Left forelimb (tissue), 1 donor: ENCODE results near the gene KRT4.
"Not testable (repeated sequence)": the region's sequence is repeated elsewhere in the genome, so short reads cannot be mapped to it uniquely, and the experiment has no call there.

Experiments
- DNase-seq: peaks from one replicate; pipeline ENCODE4 v3.0.0-alpha.2; 2018; ENCODE audit warnings: low spot score

KRT4 gene

GRCh38 chr12:52807544-52808470 is 6.1 kb downstream of the KRT4 start:
- no peak for DNase-seq

- DNase-seq = no peak
Measured at GRCh38 chr12:52806821-52807543, 6.9 kb downstream of the KRT4 start.

- no peak for DNase-seq
Measured at GRCh38 chr12:52806169-52806811, 7.6 kb downstream of the KRT4 start.

- DNase-seq = no peak
Measured at GRCh38 chr12:52805739-52806138, 8.2 kb downstream of the KRT4 start.

DNA sequence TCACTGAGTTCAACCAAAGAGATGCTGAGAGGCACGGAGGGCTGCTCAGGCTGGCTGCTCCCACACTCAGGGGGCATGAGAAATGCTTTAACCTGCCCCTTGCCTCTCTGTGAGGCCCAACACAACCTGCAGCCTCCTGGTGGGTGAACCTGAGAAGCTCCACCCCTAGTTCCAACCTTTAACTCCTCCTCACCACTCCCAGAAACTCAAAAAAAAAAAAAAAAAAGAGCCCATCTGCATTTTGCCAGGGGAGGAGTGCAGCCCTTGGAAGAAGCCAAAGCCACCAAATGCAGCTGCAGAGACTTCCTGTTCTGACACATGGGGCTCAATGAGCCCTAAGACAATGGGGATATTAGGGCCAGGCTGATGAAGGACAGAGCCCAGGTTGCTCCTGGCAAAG is 8.9 kb downstream of the KRT4 start:
- DNase-seq = no peak

DNA sequence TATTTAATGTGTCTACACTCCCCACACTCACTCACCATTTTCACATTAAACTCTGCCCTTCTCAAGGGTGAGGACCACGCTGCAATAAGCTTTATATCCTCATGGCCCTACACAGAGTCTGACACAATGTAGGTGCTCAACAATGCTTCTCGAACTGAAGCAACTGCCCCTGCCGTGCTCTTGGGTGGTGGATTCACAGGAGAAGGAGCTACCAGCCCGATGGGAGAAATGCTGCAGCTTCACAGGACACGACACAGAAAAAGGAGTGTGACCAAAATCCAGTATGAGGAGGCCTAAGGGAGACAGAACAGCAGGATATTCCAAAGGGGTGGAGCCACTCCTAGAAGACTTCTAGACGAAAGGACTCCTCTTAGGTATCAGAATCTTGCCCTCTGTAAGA is 11.5 kb downstream of the KRT4 start:
- no peak for DNase-seq

- DNase-seq = no peak
Measured at GRCh38 chr12:52801773-52802172, 12.1 kb downstream of the KRT4 start.

DNA sequence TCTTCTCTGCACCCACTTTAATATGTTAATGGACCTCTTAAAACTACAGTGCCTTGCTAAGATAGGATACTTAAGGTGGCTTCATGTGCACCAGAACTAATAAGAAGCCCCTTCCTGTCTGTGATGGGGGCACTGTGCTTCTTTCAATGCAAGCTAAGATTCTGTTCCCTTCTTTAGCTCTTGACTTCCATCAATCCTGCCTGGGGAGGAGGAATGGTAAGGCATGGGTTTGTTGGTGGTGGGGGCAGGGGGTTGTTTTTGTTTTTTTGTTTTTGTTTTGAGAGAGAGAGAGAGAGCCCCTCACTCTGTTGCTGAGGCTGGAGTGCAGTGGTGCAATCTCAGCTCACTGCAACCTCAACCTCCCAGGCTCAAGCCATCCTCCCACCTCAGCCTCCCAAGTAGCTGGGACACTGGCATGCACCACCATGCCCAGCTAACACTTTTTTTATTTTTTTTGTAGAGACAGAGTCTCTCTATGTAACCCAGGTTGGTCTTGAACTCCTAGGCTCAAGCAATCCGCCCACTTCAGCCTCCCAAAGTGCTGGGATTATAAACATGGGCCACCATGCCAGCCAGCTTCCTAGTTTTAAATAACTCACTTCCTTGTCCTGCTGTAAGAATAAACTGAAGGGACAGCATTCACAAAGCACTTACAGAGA is 13.5 kb downstream of the KRT4 start:
- DNase-seq = no peak

- no peak for DNase-seq
Measured at GRCh38 chr12:52799505-52800211, 14.3 kb downstream of the KRT4 start.

- DNase-seq = no peak
Measured at GRCh38 chr12:52798671-52799504, 15.0 kb downstream of the KRT4 start.

DNA sequence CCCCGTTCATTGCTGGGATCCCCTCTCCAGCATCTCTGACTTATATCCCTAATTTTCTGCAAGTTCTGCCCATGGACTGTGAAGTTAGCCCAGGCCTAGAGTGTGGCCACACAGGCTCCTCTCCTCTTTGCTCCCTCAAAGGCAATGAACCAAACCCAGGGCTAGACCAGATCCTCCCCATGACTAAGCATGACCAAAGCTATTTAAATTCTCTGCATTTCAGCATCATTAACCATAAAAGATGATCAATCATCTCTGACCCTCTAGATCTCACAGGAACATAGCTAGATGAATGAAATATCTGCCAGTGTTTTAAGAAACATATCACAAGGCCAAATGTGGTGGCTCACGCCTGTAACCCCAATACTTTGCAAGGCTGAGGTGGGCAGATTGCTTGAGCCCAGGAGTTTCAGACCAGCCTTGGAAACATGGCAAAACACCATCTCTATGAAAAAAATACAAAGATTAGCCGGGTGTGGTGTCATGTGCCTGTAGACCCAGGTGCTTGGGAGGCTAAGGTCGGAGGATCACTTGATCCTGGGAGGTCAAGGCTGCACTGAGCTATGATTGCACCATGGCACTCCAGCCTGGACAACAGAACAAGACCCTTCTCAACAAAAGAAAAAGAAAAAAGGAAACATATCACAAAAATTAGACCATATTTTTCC is 15.8 kb downstream of the KRT4 start:
- no peak for DNase-seq

DNA sequence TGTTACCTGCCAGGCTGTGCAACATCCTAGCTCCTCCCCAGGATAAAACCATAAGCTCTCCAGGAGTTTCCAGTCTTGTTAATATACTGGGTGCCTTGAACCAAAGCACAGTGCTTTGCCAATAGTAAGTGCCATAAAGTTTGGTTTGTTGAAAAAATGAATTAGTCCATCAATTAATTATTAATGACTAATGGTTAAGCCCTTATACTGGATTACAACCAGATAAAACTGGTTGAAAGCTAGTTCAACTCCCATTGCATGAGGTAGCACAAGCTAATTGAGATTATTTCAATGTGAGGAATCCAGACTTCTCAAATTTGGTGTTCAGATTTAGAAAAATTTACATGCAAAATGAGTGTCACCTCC is 16.4 kb downstream of the KRT4 start:
- DNase-seq = no peak

DNA sequence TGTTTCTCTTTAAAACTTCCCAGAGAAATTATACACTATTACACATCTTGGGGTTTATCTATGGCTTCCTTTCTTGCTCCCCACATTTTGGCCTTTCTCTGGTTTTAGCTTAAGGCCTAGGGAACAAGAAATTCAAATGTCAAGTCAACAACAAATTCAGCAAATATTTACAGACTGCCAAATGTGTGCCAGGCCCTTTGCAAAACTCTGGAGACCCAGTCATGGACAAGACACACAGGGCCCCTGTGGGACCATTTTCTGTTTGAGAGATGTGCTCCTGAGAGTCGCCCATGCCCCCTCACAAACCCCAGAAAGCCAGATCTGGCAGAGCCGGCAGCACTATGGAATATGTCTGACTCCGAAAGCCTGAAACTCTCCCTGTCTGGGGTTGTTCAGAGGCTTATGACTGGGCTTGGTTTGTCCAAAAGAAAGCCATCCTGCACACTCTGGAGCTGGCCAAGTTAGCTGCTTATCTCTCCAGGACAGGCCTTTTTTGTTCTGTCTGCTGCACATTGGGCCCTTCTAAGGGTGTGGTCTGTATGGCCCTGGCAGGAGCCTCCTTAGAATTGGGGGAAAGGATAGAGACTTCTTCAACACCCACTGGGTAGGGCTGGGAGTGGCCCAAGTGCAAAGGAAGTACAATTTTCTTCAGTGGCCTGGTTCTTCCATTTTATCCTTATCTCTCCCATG is 16.9 kb downstream of the KRT4 start:
- no peak for DNase-seq

GRCh38 chr12:52796429-52796794 is 17.5 kb downstream of the KRT4 start:
- no peak for DNase-seq

DNA sequence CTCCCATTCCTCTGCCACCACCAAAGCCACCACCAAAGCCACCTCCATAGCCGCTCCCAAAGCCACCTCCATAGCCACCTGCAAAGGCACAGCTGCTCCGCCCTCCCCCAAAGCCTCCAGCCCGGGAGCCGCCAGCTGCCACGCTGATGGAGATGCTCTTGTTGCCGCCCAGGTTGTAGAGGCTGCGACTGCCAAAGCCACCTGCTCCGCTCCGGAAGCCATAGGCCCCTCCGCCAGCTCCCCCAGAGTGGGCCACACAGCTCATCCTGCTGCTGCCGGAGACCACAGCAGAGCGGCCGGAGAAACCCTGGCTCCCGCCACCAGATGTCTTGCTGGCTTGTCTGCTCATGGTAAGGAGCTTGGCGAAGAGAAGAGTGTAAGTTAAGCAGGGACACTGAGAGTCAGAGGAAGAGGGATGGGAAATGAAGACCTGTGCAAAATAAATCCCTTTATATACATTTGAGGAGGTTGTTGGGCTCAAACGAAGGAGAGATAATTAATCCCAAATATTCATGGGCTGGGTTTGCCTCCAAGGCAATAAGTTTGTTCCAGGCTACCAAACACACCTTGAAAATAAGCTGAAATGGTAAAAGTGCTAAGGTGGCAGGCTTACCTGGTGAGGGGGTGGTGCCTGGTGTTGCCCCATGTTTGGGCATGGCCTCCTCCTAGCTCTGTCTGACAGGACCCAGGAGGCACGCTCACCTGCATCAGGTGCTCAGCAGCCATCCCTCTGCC is 18.1 kb downstream of the KRT4 start, which contains the start of gene KRT3:
Gene KRT3 (minus strand): TSS at position 424 of the 735 bp plus-strand sequence. CDS start 75 bp downstream, at position 349.
- DNase-seq = no peak

GRCh38 chr12:52795332-52795674 is 18.6 kb downstream of the KRT4 start:
- not testable (repeated sequence) for DNase-seq

- DNase-seq = no peak
Measured at GRCh38 chr12:52794479-52795331, 19.2 kb downstream of the KRT4 start.
